Activated T-cell treated with anti-CD3 and anti-CD28 coated beads, Interleukin-2, amount 50 U/mL, for 24 hours (primary cell): ENCODE measurements around the gene RAB9A.

Source experiments
- DNase-seq: peaks from one replicate; pipeline ENCODE4 v3.0.0-alpha.2; 2020
- H3K27ac Mint-ChIP-seq: 2 replicates; pipeline ENCODE4 v1.8.0; 2020; ENCODE audit warnings: mild to moderate bottlenecking, mixed read lengths
- H3K27me3 Mint-ChIP-seq: 2 replicates; pipeline ENCODE4 v1.8.0; 2020; ENCODE audit warnings: mixed read lengths
- H3K36me3 Mint-ChIP-seq: 2 replicates; pipeline ENCODE4 v1.8.0; 2020; ENCODE audit warnings: low read depth, mixed read lengths
- H3K4me1 Mint-ChIP-seq: 2 replicates; pipeline ENCODE4 v1.8.0; 2020; ENCODE audit warnings: low read depth, mixed read lengths
- H3K4me3 Mint-ChIP-seq: 2 replicates; pipeline ENCODE4 v1.8.0; 2020; ENCODE audit warnings: mild to moderate bottlenecking, moderate library complexity, mixed read lengths
- H3K9me3 Mint-ChIP-seq: 2 replicates; pipeline ENCODE4 v1.8.0; 2020; ENCODE audit warnings: mixed read lengths

Gene RAB9A

GRCh38 chrX:13687203-13687602 is 1.7 kb upstream of the RAB9A start:
- DNase-seq, result no peak
- H3K4me1 Mint-ChIP-seq, result peaks cover 53% of the 10 kb centered on the region
- peak overlapping the region; percentile 94 for H3K27ac Mint-ChIP-seq
- peaks cover 15% of the 10 kb centered on the region for H3K36me3 Mint-ChIP-seq
- peaks cover 53% of the 10 kb centered on the region for H3K27me3 Mint-ChIP-seq
- no peaks in the 10 kb centered on the region for H3K9me3 Mint-ChIP-seq
- no peak overlapping the region for H3K4me3 Mint-ChIP-seq

GRCh38 chrX:13688384-13688957 is 457 bp upstream of the RAB9A start:
- Mint-ChIP-seq H3K4me3 (peak overlapping the region; percentile 86), H3K27ac (peak overlapping the region; percentile 94), H3K9me3 (no peaks in the 10 kb centered on the region), H3K4me1 (peaks cover 66% of the 10 kb centered on the region), H3K27me3 (peaks cover 65% of the 10 kb centered on the region), H3K36me3 (peaks cover 17% of the 10 kb centered on the region)
- DNase-seq, result no peak

GRCh38 chrX:13689741-13690211 is 848 bp downstream of the RAB9A start:
- Mint-ChIP-seq H3K27ac (peak overlapping the region; percentile 94), H3K36me3 (peaks cover 17% of the 10 kb centered on the region), H3K4me1 (peaks cover 71% of the 10 kb centered on the region), H3K4me3 (peak overlapping the region; percentile 86), H3K9me3 (no peaks in the 10 kb centered on the region), H3K27me3 (peaks cover 62% of the 10 kb centered on the region)
- DNase-seq, result no peak

GRCh38 chrX:13690836-13691235 is 1.9 kb downstream of the RAB9A start:
- H3K9me3 Mint-ChIP-seq, result no peaks in the 10 kb centered on the region
- H3K27ac Mint-ChIP-seq, result peak overlapping the region; percentile 94
- peaks cover 73% of the 10 kb centered on the region for H3K4me1 Mint-ChIP-seq
- peaks cover 17% of the 10 kb centered on the region for H3K36me3 Mint-ChIP-seq
- peak overlapping the region; percentile 86 for H3K4me3 Mint-ChIP-seq
- DNase-seq, result no peak
- H3K27me3 Mint-ChIP-seq, result peaks cover 61% of the 10 kb centered on the region

GRCh38 chrX:13691841-13692371 is 3.0 kb downstream of the RAB9A start:
- no peak for DNase-seq
- Mint-ChIP-seq H3K27me3 (peaks cover 59% of the 10 kb centered on the region), H3K27ac (peak overlapping the region; percentile 51), H3K36me3 (peaks cover 17% of the 10 kb centered on the region), H3K4me1 (peaks cover 74% of the 10 kb centered on the region), H3K4me3 (peak overlapping the region; percentile 21), H3K9me3 (no peaks in the 10 kb centered on the region)

GRCh38 chrX:13692771-13693231 is 3.9 kb downstream of the RAB9A start:
- Mint-ChIP-seq H3K36me3 (peaks cover 17% of the 10 kb centered on the region), H3K27me3 (peaks cover 54% of the 10 kb centered on the region), H3K27ac (peak overlapping the region; percentile 55), H3K9me3 (no peaks in the 10 kb centered on the region), H3K4me1 (peaks cover 74% of the 10 kb centered on the region), H3K4me3 (no peak overlapping the region)
- DNase-seq, result no peak

- DNase-seq, result no peak
- peak overlapping the region; percentile 20 for H3K27ac Mint-ChIP-seq
- H3K9me3 Mint-ChIP-seq, result no peaks in the 10 kb centered on the region
- peaks cover 68% of the 10 kb centered on the region for H3K4me1 Mint-ChIP-seq
- peaks cover 17% of the 10 kb centered on the region for H3K36me3 Mint-ChIP-seq
- no peak overlapping the region for H3K4me3 Mint-ChIP-seq
- H3K27me3 Mint-ChIP-seq, result peaks cover 49% of the 10 kb centered on the region
Measured at GRCh38 chrX:13693341-13693961, 4.5 kb downstream of the RAB9A start.

GRCh38 chrX:13694359-13694758 is 5.4 kb downstream of the RAB9A start:
- H3K27me3 Mint-ChIP-seq, result peaks cover 46% of the 10 kb centered on the region
- no peaks in the 10 kb centered on the region for H3K9me3 Mint-ChIP-seq
- H3K4me1 Mint-ChIP-seq, result peaks cover 72% of the 10 kb centered on the region
- no peak for DNase-seq
- H3K27ac Mint-ChIP-seq, result no peak overlapping the region
- no peak overlapping the region for H3K4me3 Mint-ChIP-seq
- H3K36me3 Mint-ChIP-seq, result peaks cover 15% of the 10 kb centered on the region

GRCh38 chrX:13694983-13695382 is 6.1 kb downstream of the RAB9A start:
- peaks cover 9% of the 10 kb centered on the region for H3K36me3 Mint-ChIP-seq
- H3K4me1 Mint-ChIP-seq, result peaks cover 71% of the 10 kb centered on the region
- peaks cover 42% of the 10 kb centered on the region for H3K27me3 Mint-ChIP-seq
- H3K4me3 Mint-ChIP-seq, result no peak overlapping the region
- no peaks in the 10 kb centered on the region for H3K9me3 Mint-ChIP-seq
- H3K27ac Mint-ChIP-seq, result no peak overlapping the region
- DNase-seq, result no peak

- H3K4me1 Mint-ChIP-seq, result peaks cover 65% of the 10 kb centered on the region
- no peak overlapping the region for H3K27ac Mint-ChIP-seq
- DNase-seq, result no peak
- H3K4me3 Mint-ChIP-seq, result no peak overlapping the region
- H3K36me3 Mint-ChIP-seq, result peaks cover 4% of the 10 kb centered on the region
- peaks cover 40% of the 10 kb centered on the region for H3K27me3 Mint-ChIP-seq
- no peaks in the 10 kb centered on the region for H3K9me3 Mint-ChIP-seq
Measured at GRCh38 chrX:13695601-13696115, 6.7 kb downstream of the RAB9A start.

- Mint-ChIP-seq H3K9me3 (no peaks in the 10 kb centered on the region), H3K4me3 (no peak overlapping the region), H3K36me3 (peaks cover 3% of the 10 kb centered on the region), H3K27me3 (peaks cover 38% of the 10 kb centered on the region), H3K27ac (no peak overlapping the region), H3K4me1 (peaks cover 67% of the 10 kb centered on the region)
- DNase-seq, result no peak
Measured at GRCh38 chrX:13697455-13697854, 8.5 kb downstream of the RAB9A start.

GRCh38 chrX:13697976-13698375 is 9.0 kb downstream of the RAB9A start:
- Mint-ChIP-seq H3K27ac (no peak overlapping the region), H3K27me3 (peaks cover 36% of the 10 kb centered on the region), H3K9me3 (no peaks in the 10 kb centered on the region), H3K4me3 (no peak overlapping the region), H3K36me3 (peaks cover 3% of the 10 kb centered on the region), H3K4me1 (peaks cover 65% of the 10 kb centered on the region)
- DNase-seq, result no peak

- Mint-ChIP-seq H3K36me3 (peaks cover 3% of the 10 kb centered on the region), H3K4me3 (no peak overlapping the region), H3K27me3 (peaks cover 33% of the 10 kb centered on the region), H3K27ac (no peak overlapping the region), H3K4me1 (peaks cover 65% of the 10 kb centered on the region), H3K9me3 (no peaks in the 10 kb centered on the region)
- DNase-seq, result no peak
Measured at GRCh38 chrX:13698432-13698831, 9.5 kb downstream of the RAB9A start.

- Mint-ChIP-seq H3K9me3 (no peaks in the 10 kb centered on the region), H3K36me3 (peaks cover 7% of the 10 kb centered on the region), H3K27me3 (peaks cover 30% of the 10 kb centered on the region), H3K4me1 (peaks cover 64% of the 10 kb centered on the region), H3K27ac (peak overlapping the region; percentile 51), H3K4me3 (no peak overlapping the region)
- no peak for DNase-seq
Measured at GRCh38 chrX:13699183-13699826, 10.4 kb downstream of the RAB9A start.
